NCI-H460 (cell line): Measurements from ENCODE around the gene CHSY3. TPM values are rescaled to one million over a fixed set of nuclear protein-coding genes. Genes with fewer than 3 reads are reported as not detected.

Experiments used
- DNase-seq: peaks from one replicate; pipeline ENCODE4 v3.0.0-alpha.2; 2016; ENCODE audit warnings: low read depth; ENCODE audit errors: extremely low read depth
- polyA plus RNA-seq: library from polyadenylated mRNA; depleted of rRNA; stranded (reverse); fragments of >200 nt; gene quantifications from 2 replicates; pipeline ENCODE4 v1.2.3, GENCODE V29; 2014; cell fraction: nucleus; rRNA removed
- total RNA-seq: library from RNA; depleted of rRNA; stranded (reverse); fragments of >200 nt; shearing (Covaris generic); gene quantifications from 2 replicates; pipeline ENCODE4 v1.2.3, GENCODE V29; 2014; rRNA removed

CHSY3 gene
- total RNA-seq, result 8.4 and 11.0 TPM in 2 replicates
- 11.3 and 18.9 TPM in 2 replicates for polyA plus RNA-seq

DNA sequence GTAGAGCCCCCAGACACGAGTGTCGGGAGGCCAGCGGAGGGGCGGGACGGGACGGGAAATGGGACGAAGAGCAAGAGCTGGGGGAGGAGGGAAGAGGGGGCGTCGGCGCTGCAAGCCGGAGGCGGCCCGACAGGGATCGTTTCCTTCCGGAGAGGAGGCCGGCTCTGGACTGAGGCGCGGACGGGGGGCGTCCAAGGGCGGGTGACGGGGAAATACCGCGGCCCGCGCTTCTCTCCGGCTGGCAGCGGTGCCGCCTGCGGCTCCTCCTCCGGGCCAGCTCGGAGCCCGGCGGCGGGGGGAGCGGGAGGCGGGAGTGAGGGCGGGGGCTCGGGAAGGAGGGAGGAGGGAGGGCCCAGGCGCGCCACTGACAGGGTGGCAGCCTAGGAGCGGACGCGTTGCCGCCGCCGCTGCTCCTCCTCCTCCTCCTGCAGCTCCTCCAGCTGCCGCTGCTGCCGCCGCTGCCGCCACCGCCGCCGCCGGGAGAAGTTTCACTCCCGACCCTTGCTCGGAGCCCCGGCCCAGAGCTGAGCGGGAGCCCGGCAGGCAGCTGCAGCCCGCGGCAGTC, at the start of gene CHSY3:
CHSY3 (plus strand) TSS at position 364 of the 565 bp plus-strand sequence.
- DNase-seq, result peak; percentile 82

DNA sequence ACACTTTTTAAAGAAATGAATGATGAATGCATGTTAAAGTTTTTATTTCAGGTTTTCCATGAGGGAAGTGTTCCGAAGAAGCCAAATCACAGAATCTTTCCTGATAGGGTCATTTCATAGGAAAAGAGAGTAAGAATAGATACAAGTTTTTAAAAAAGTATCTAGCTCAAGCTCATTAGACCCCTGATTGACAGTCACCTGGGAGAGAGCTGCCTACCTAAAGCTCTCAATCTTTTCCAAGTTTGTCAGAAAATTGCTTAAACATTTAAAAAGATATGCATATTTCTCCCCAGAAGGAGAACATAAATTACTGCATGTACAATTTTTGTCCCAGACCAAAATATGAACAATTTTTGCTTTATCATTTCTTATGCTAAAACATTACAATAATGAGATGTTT, 47.9 kb upstream of the CHSY3 start:
- DNase-seq, result no peak

DNA sequence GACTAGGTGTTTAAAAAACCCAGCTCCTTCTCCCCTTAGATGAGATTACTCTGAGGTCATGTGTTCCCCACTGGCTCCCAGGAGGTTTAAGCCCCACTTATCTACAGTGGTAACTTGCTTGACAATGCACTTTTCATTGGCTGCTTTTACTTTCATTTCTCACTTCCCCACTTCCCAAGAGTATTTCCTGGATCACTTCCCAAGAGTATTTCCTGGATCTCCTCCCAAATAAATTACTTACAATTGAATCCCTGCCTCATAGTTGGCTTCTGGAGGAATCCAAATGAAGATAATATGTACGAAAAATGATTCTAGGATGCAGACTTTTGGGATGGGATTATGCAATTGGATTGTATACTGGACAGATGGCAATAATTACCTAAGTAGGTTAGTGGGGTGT, 47.1 kb upstream of the CHSY3 start:
- no peak for DNase-seq

DNA sequence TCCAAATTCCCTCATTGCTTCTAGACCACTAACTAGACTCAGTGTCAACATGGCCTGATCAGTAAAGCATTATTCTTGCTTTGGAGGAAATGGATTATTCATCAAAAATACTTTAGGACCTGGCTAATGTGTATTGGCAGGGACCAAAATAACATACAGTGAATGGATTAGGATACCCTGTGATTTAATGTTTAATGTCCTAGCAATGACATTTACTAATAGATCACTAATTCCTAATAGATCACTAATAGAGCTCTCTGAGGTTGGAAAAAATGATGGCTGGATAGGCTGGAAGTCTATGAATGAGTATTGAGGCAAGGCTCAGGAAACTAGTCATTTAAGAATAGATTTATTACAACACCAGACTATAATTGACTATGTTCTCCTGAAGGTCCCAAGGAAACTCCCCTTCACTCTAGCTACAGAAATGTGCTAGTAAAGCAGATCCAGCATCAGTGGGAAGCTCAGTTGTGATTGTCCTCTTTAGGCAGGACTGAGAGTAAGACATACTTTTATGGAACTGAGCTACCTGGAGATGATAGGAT, 46.1 kb upstream of the CHSY3 start:
- no peak for DNase-seq

DNA sequence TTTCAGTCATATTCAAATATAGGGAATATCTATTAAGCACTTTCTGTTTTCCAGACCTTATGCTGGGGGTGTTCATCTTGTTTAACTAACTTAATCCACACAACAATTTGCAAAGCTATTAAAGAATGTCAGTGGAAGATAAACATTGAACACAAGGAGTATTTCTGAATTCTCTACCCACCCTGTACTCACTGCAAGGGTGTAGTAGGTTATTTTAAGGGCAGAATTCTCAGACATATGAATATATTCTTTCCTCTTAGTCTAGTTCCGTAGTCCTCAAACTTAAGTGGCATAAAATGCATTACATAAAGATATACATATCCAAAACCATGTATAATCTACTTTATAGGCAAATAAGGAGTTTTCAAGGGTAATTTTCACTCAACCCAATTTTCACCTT, 19.9 kb upstream of the CHSY3 start:
- DNase-seq, result no peak

DNA sequence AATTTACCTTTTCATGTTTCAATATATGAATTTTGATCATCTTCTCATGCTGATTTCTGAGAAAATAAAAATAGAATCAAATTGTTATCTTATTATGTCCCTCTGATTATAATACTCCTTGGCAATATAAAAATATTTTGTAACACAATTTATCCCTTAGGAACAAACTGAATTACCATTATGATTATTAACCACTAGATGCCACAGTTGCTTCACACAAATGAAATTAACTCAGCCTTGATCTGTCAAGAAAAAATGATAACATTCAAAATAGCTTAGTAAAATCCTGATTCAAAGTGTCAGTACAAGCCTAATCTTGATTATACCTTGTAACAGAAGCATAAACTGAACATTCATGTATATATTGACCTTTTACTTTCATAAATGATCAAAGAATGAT, 4.8 kb upstream of the CHSY3 start:
- peak; percentile 32 for DNase-seq

DNA sequence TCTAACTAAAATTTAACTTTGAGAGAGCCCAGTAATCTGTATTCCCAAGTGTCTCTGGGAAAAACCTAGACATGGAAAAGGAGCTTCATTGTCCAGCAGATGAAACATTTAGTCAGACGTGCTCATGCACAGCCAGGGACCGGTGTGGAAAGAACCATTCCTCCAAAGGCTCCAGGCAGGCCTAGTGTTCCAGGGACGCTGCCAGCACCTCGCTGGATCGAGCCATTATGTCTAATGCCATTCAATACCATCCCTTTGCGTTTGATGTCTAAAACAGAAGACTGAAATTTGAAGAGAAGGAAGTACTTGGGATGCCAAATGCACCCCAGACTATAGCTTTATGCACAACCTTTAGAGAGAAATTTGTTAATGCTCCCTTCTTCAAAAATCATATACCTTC, 1.4 kb upstream of the CHSY3 start:
- DNase-seq, result no peak

DNA sequence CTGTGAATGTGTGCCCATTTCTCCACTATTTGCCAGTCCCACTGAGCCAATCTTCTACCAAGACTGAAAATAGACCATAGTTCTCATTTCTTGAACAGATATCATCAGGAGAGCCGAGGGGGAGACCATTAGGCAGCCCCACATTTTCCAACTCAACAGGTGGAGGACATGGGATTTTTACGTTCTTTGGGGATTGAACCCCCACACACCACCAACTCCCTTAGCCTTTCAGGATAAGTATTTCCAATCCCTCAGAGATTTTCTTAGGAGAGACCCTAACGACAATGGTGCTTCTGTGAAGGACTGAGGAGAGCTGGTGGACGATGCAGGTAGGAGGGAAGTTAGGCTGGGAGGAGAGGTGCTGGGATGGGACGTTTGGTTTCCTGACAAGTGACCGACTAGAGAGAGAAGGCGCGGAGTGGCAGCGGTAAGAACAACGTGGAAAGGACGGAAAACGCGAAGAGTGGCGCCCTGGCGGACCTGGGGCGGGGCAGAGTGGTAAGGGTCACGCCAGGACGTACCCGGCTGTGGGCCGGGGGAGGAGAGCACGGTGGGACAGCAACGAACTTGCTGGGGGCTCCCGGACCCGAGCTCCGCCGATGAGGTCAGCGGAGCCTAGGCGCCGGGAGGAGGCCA, 681 bp upstream of the CHSY3 start:
- no peak for DNase-seq

DNA sequence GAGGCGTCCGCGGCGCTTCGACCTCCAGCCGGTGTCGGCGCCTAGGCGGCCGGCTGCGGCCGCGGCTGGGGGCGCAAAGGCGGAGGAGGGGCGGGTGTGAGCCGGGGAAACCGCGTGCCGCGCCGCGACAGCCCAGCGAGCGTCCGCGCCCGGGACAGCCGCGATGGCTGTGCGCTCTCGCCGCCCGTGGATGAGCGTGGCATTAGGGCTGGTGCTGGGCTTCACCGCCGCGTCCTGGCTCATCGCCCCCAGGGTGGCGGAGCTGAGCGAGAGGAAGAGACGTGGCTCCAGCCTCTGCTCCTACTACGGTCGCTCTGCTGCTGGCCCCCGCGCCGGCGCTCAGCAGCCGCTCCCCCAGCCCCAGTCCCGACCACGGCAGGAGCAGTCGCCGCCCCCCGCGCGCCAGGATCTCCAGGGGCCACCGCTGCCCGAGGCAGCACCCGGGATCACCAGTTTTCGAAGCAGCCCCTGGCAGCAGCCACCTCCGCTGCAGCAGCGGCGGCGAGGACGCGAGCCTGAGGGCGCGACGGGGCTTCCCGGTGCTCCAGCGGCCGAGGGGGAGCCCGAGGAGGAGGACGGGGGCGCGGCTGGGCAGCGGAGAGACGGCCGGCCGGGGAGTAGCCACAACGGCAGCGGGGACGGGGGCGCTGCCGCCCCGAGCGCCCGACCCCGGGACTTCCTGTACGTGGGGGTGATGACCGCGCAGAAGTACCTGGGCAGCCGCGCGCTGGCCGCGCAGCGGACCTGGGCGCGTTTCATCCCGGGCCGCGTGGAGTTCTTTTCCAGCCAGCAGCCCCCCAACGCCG, 605 bp downstream of the CHSY3 start:
- DNase-seq, result no peak

DNA sequence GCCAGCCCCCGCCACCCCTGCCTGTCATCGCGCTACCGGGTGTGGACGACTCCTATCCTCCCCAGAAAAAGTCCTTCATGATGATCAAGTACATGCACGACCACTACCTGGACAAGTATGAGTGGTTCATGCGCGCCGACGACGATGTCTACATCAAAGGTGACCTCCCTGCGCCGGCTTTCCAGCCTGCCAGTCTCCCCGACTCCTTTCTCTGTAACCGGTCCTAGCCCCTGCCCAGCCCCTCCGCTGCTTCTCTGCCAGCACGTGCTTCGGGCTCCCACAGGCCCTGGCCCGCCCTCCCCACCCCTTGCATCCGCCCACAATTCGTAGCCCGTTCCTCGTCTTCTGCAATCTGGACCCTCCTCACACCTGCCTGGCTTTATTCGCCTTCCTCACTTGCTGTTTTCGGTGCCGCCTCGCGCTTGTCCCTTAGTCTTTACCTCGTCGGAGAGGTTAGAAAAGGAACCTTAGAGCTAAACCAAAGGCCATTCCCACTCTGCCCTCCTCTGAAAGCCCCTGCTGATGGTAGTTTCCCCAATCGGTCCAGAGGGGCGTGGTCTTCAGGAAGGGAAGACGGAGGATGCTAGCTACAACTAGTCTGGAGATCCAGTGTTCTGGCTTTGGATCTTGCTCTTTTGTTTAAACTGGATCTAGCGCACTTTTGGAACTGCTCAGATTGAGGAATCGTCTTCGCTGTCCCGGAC, 1.4 kb downstream of the CHSY3 start:
- DNase-seq, result peak; percentile 21

DNA sequence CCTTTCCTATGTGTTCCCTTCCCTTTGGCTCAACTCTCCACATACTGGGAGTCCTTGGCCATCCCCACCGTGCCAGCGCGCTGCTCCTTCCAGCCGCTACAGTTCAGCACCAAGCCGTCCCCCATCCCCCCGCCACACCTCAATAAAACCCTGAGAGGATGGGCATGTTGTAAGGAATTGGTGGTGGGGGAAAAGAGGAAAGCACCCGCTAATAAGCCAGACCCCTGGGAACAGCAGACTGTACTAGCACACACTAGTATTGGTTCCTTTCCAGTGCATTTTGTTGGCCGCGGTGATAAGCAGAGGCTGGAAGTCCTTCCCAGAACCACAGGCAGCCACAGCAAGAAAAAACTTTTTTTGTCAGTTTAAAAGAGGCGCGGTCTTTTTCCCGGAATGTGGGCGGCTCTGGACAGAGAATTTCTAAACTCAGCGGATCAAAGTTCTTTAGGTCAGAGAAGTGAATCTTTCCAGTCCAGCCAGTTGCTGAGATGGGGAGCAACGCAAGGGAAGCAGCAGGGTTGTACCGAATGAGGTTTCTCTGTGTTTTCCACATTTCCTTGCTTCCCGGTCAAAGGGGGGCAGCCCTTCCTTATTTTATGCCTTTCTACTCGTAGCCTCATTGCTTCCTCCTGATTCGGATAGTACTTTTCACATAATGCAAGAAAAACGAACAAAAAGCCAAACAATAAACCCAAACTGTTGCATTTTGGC, 2.1 kb downstream of the CHSY3 start:
- peak; percentile 34 for DNase-seq

DNA sequence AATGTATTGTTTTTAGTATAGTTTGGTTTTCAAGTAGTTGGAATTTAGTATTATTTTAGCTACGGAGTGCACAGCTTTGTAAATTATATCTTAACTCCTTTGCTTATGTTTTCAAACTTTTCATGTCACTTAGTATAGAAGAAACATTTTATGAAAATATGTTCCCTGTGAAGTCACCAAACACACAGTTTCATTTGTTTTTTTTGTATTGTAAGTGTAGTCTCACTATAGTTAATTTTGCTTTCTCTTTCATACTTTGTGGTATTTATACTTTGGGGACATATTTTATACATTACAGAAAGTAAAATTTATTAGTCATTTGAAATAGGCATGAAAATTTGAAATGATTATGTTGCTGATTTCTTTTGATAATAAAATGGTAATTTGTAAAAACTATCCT, 5.0 kb downstream of the CHSY3 start:
- DNase-seq, result no peak

DNA sequence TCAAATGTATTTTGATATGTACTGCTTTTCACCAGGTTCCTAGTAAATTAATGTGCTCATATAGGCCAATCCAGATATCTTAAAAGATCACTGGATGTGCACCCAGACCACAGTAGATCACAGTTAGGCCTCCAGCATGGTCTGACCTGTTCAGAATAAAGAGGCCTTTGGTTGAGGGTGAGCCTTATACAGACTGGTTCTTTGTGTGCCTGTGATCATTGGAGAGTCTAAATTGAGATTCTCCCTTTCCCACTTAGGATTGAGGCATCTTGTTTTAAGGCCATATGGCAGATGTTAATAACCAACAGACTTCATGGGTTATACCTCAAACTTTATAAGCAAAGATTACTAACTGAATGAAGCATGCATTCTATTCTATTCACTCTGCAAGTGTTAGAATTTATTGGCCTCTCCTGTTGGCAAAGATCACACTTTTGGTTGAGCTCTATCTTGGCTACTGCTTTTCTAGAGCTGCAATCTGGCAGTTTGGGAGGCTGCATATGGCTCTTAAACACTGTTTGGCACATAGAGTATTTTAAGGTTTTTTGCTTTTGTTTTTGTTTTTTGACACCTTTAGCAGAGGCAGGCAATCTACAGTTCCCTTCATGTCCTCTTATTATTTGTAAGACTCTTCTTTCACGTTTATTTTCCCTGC, 8.5 kb downstream of the CHSY3 start:
- no peak for DNase-seq

DNA sequence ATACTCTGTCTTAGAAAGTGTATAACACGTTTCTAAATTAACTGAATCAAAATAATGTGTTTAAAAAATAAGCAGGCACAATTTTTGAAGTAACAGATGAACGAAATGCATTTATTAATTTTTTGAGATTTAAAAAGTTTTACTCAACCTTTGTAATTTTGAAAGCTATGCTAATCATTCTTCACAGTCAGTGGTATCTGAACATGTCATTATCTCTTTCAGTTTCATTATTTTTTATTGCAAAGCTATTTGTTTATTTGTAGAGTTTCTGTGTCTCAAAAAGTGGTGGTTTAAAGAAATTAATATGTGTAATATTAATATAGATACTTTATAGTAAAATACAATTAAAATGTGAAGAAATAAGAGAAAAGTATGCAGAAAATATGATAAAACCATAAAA, 11.2 kb downstream of the CHSY3 start:
- DNase-seq, result no peak

DNA sequence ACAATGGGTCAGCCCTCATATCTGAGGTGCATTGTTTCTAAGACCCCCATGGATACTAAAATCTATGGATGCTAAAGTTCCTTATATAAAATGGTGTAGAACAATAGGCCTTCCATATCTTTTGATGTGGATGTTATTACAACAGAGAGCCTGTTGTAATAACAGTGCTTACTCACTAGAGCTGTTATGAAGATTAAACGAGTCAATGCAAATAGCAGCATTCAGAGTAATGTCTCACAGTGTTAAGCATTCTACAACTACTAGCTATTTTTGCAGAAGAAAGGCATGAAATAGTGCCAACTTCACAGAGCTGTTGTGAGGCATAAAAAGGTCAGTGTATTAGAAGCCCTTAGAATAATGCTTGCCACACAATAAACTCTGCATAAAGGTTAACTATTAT, 13.0 kb downstream of the CHSY3 start:
- no peak for DNase-seq

DNA sequence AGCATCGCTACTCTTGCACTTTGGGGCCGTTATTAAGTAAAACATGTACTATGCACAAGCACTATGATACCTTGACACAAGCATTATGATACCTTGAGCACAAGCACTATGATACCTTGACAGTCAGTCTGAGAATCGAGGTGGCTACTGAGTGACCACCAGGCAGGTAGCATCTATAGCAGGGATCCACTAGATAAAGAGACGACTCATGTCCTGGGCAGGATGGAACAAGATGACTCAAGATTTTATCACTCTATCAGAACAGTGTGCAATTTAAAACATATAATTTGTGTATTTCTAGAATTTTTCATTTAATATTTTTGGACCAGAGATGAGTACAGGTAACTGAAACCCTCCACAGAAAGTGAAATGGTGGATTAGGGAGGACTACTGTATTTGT, 16.9 kb downstream of the CHSY3 start:
- DNase-seq, result no peak

DNA sequence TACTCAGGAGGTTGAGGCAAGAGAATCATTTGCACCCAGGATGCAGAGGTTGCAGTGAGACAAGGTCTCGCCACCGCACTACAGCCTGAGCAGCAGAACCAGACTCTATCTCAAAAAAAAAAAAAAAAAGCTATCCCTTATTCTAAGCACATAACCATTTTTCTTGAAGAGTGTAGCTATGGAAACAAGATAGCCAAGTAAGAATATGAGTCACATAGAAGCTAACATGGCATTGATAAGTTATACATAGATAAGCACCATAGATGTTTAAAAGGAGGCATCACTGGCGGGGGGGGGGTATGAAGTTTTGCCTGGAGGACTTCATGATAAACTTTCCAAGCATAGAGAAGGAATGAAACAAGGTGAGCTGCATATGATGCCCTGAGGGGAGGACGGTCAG, 26.0 kb downstream of the CHSY3 start:
- DNase-seq, result no peak

DNA sequence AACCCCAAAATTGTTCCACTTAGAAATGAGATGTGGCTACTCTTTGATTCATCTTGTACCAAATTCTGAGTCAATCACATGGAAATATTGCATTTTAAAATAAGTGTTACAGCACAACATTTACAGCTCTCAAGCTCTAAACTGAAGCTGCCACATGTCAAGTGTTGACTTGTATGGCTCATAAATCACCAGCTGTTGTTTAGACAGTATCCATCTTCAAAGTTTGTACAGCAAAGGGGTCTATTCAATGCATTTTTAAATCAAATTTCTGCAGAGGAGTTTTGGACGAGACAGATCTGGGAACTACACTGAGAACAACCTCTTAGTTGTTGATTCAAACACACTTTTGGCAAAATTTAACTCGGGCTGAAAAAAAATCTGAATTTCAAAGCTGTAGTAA, 31.4 kb downstream of the CHSY3 start:
- DNase-seq, result no peak

DNA sequence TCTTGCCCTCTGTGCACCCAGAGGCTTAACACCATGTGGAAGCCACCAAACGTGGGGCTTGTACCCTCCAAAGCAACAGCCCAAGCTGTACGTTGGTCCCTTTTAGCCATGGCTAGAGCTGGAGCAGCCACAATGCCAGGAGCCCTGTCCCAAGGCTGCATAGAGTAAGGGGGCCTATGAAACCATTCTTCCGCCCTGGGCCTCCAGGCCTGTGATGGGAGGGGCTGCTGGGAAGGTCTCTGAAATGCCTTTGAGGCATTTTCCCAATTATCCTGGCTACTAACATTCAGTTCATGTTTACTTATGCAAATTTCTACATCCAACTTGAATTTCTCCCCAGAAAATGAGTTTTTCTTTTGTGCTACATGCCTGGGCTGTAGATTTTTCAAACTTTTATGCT, 33.8 kb downstream of the CHSY3 start:
- DNase-seq, result no peak

DNA sequence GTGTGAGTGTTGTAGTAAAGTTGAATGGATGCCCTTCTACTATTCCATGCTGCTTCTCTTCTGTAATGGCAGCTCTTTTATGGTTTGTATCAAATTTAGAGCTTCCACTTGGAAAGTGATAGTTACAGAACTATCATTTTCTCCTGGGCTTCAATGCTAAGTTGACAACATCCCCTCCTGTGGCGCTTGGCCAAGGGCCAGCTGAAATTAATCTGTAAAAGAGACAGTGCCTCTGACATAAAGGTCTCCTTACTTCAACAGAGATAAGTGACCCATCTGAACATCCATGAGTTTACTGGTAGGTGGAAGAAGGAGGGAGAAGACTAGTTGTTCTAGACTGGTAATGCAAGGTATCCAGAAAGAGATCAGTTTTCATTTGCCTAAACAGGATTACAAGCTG, 39.7 kb downstream of the CHSY3 start:
- DNase-seq, result no peak
